LNCaP clone FGC (cell line): ENCODE data around the gene ASB4.

Source experiments
- DNase-seq: peaks from one replicate; pipeline ENCODE4 v3.0.0-alpha.2; 2011; ENCODE audit warnings: low read depth
- H3K4me3 ChIP-seq: 2 replicates; pipeline ENCODE4 v1.5.1; 2011; ENCODE audit warnings: mild to moderate bottlenecking, low read depth, low read length, control low read depth
- CTCF ChIP-seq: IDR thresholded peaks from 2 replicates; pipeline ENCODE4 v1.5.1; 2012; ENCODE audit warnings: mild to moderate bottlenecking; ENCODE audit not compliant: control insufficient read depth, insufficient read depth; ENCODE audit errors: extremely low read depth

ASB4 gene

GRCh38 chr7:95479992-95480624, 5.6 kb upstream of the ASB4 start:
- no peak for DNase-seq
- no peak overlapping the region for H3K4me3 ChIP-seq
- TF ChIP-seq CTCF: no peak

DNA sequence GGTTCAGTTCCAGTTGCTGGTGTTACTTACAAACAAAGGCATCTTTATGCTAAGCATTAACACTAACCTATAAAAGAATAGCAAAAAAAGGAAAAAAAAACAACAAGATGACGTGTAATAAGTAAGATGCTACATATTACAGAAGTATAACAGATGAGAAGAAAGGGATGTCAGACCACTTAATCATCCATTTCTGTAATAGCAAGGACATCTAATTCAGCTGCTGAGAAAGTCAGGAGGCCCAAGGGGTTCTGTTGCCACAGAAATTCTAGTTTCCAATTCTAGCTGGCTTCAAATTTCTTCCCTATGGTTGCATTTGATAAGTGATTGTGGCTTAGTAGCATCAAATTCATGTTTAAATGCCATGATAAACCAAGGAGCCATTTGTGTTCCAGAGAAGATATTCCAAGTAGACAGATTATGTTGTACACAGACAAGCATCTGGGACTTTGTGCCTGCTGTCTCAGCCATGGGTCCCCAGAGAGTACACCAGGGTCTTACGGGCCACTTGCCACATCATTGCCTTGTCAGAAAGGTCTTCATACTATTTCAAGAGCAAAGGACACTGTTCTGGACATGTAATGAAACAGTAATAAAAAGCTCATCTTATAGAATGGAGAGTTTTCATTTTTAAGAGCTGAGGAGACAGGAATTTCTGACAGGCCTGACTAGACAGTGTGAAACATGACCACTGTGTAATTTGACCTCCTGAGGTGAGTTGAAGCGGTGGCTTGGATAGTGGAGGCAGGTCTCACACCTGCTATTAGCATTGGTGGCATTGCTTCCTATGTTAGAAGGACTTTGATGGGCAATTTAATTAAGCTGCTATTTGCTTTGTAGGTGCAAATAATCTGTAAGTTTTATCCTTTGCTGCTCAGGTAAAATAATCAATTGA, 4.2 kb upstream of the ASB4 start:
- DNase-seq: no peak
- TF ChIP-seq CTCF: no peak
- H3K4me3 ChIP-seq: no peak overlapping the region

DNA sequence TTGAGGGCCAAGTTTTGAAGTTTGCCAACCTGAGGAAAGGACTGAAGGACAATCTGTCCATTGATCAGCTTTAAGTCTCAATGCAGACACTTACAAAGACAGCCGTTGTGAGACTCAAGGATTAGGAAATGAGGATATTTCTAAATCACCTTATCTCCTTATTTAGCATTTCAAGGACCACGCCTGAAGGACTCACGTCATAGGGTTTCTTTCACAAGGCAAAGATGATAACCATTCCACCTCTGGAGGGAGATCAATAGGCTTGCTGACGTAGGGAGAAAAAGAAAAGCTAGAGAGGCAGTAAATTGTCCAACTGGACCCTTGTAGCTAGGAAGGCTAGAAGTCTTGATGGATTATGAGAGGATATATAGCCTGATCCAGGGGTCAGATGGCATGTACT, 3.3 kb upstream of the ASB4 start:
- no peak overlapping the region for H3K4me3 ChIP-seq
- no peak for TF ChIP-seq CTCF
- DNase-seq: no peak

GRCh38 chr7:95490231-95490762, 4.6 kb downstream of the ASB4 start:
- TF ChIP-seq CTCF: no peak
- no peak overlapping the region for H3K4me3 ChIP-seq
- DNase-seq: no peak

DNA sequence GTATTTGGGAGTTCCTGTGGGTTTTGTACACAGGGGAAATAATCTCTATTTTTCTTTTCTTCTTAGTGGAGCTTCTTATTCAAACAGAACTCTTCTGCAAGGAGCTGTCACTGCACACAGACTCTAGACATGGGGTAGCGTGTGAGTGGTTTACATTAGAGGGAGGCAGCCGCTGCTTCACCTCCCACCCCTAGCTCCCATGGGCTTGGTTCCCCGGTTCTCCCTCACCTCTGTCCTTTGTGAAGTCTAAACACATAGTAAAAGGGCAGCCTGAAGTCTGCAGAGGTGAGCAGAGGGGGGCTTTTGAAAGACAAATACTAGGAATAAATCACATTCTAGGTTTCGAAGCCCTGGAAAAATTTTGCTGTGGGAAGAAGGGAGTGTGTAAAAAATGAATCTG, 5.5 kb downstream of the ASB4 start:
- DNase-seq: no peak
- H3K4me3 ChIP-seq: no peak overlapping the region
- no peak for TF ChIP-seq CTCF

- no peak overlapping the region for H3K4me3 ChIP-seq
- TF ChIP-seq CTCF: no peak
- peak; percentile 46 for DNase-seq
Observed at GRCh38 chr7:95491634-95492314, 6.0 kb downstream of the ASB4 start.
